ENCODE results near the gene MAMSTR. TPM values are rescaled to one million over a fixed set of nuclear protein-coding genes. Genes with fewer than 3 reads are reported as not detected.
A peak's percentile ranks its signal among the peaks of the same experiment; 100 is the strongest.
"Not testable (repeated sequence)": the region's sequence is repeated elsewhere in the genome, so short reads cannot be mapped to it uniquely, and the experiment has no call there.

The MAMSTR gene
- total RNA-seq, 1 donor from 2014 or later = 1.3 TPM

- no peaks in the 10 kb centered on the region for H3K9me3 Mint-ChIP-seq (ENCODE audit: unreplicated experiment)
- no peaks in the 10 kb centered on the region for H3K4me1 Mint-ChIP-seq (ENCODE audit: unreplicated experiment)
- TF ChIP-seq, protein P1, sequence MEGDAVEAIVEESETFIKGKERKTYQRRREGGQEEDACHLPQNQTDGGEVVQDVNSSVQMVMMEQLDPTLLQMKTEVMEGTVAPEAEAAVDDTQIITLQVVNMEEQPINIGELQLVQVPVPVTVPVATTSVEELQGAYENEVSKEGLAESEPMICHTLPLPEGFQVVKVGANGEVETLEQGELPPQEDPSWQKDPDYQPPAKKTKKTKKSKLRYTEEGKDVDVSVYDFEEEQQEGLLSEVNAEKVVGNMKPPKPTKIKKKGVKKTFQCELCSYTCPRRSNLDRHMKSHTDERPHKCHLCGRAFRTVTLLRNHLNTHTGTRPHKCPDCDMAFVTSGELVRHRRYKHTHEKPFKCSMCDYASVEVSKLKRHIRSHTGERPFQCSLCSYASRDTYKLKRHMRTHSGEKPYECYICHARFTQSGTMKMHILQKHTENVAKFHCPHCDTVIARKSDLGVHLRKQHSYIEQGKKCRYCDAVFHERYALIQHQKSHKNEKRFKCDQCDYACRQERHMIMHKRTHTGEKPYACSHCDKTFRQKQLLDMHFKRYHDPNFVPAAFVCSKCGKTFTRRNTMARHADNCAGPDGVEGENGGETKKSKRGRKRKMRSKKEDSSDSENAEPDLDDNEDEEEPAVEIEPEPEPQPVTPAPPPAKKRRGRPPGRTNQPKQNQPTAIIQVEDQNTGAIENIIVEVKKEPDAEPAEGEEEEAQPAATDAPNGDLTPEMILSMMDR (IDR thresholded peaks at IDR 0.05) = no peak
- no peak for DNase-seq (ENCODE audit: extremely low spot score, unreplicated experiment)
- H3K27ac Mint-ChIP-seq (ENCODE audit: unreplicated experiment) = no peak overlapping the region
- H3K4me3 Mint-ChIP-seq (ENCODE audit: unreplicated experiment) = no peak overlapping the region
- peaks cover 2% of the 10 kb centered on the region for H3K36me3 Mint-ChIP-seq (ENCODE audit: unreplicated experiment)
- H3K27me3 Mint-ChIP-seq (ENCODE audit: unreplicated experiment) = no peaks in the 10 kb centered on the region
Observed at GRCh38 chr19:48703316-48703715, 16.2 kb downstream of the MAMSTR start.

DNA sequence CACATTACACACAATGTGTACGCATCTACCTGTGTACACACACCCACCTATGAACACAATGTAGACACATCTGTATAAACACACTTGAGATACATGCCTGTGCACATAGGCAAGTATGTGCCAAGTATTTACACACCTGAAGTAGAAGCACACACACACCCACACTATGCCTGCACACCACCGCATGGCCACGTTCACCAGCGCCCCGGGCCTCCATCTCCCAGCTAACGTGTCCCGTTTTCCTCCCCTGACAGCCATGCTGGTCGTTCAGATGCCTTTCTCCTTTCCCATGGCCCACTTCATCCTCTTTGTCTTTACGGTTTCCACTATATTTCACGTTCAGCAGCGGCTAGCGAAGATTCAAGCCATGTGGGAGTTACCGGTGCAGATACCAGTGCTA is 16.8 kb downstream of the MAMSTR start:
- Mint-ChIP-seq H3K36me3 (ENCODE audit: unreplicated experiment) (peaks cover 2% of the 10 kb centered on the region), H3K4me3 (ENCODE audit: unreplicated experiment) (no peak overlapping the region)

DNA sequence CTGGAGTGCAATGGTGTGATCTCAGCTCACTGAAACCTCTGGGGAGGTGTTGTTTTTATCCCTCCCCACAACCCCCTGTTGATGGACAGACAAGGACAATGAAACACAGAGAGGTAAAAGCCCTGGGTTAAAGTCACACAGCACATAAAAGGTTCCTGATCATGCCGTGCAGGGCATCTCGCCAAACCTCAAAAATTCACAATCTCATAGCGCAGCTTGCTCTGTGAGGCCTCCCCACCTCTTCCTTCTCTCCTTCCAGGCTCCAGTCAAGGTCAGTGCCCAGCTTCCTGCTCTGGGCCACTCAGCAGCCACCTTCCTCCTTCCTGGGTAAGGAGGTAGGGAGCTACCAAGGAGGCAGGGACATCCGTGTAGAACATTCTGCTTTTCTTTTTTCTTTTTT is 21.5 kb downstream of the MAMSTR start:
- Mint-ChIP-seq H3K9me3 (ENCODE audit: unreplicated experiment) (no peaks in the 10 kb centered on the region), H3K4me1 (ENCODE audit: unreplicated experiment) (peaks cover 13% of the 10 kb centered on the region), H3K4me3 (ENCODE audit: unreplicated experiment) (no peak overlapping the region)

More for the DNA sequence above, 16.8 kb downstream of the MAMSTR start:
- H3K27me3 Mint-ChIP-seq (ENCODE audit: unreplicated experiment) = peaks cover 2% of the 10 kb centered on the region
- no peak for DNase-seq (ENCODE audit: extremely low spot score, unreplicated experiment)
- TF ChIP-seq, protein P1 (IDR thresholded peaks at IDR 0.05) = no peak
- H3K27ac Mint-ChIP-seq (ENCODE audit: unreplicated experiment) = no peak overlapping the region
- H3K4me1 Mint-ChIP-seq (ENCODE audit: unreplicated experiment) = peaks cover 4% of the 10 kb centered on the region
- no peaks in the 10 kb centered on the region for H3K9me3 Mint-ChIP-seq (ENCODE audit: unreplicated experiment)

GRCh38 chr19:48696353-48697010 is 23.0 kb downstream of the MAMSTR start:
- DNase-seq (ENCODE audit: extremely low spot score, unreplicated experiment) = no peak
- H3K36me3 Mint-ChIP-seq (ENCODE audit: unreplicated experiment) = no peaks in the 10 kb centered on the region

More for the DNA sequence above, 21.5 kb downstream of the MAMSTR start:
- TF ChIP-seq, protein P1 (IDR thresholded peaks at IDR 0.05) = no peak
- H3K36me3 Mint-ChIP-seq (ENCODE audit: unreplicated experiment) = peaks cover 2% of the 10 kb centered on the region
- peaks cover 7% of the 10 kb centered on the region for H3K27me3 Mint-ChIP-seq (ENCODE audit: unreplicated experiment)
- no peak for DNase-seq (ENCODE audit: extremely low spot score, unreplicated experiment)
- no peak overlapping the region for H3K27ac Mint-ChIP-seq (ENCODE audit: unreplicated experiment)

DNA sequence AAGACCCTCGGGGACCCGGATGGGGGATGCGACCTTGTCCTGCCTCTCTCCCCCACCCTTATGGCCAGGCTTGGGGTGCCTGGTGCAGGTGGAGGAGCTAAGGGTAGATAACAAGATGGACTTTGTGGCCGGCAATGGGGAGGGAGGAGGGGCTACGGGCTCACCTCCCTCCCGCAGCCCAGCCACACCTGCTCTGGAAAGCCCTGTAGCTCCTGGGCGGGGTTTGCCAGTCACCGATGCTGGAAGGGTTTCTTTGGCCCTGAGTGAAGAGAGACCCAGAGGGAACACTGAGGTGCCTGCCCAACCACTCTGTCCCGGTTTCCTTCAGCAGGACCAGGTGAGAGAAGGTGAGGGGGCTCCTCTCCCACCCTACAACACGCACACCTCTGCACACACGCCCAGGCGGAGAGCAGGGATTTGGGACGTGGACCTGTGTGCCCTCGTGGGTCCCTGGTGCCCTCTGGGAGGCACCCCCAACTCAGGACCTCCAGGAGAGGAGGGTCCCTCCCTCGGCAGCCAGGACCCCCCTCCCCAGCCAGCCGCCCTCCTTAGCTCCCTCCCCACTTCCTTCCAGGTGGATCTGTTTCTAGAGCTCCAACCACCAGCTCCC is 23.7 kb downstream of the MAMSTR start, which contains the start of gene FUT2:
Gene FUT2, plus strand, starts transcription at position 229 of the 610 bp plus-strand sequence. CDS start 6,986 bp downstream, outside the sequence.
- TF ChIP-seq, protein P1 (IDR thresholded peaks at IDR 0.05) = no peak
- Mint-ChIP-seq H3K4me3 (ENCODE audit: unreplicated experiment) (peak within 1 kb of the TSS; percentile 47), H3K27ac (ENCODE audit: unreplicated experiment) (peak within 1 kb of the TSS; percentile 9), H3K9me3 (ENCODE audit: unreplicated experiment) (no peaks in the 10 kb centered on the region), H3K36me3 (ENCODE audit: unreplicated experiment) (no peaks in the 10 kb centered on the region), H3K4me1 (ENCODE audit: unreplicated experiment) (peaks cover 13% of the 10 kb centered on the region), H3K27me3 (ENCODE audit: unreplicated experiment) (peaks cover 7% of the 10 kb centered on the region)
- no peak for DNase-seq (ENCODE audit: extremely low spot score, unreplicated experiment)

More at GRCh38 chr19:48696353-48697010, 23.0 kb downstream of the MAMSTR start:
- Mint-ChIP-seq H3K27me3 (ENCODE audit: unreplicated experiment) (peaks cover 7% of the 10 kb centered on the region), H3K4me3 (ENCODE audit: unreplicated experiment) (peak overlapping the region; percentile 47), H3K4me1 (ENCODE audit: unreplicated experiment) (peaks cover 13% of the 10 kb centered on the region), H3K9me3 (ENCODE audit: unreplicated experiment) (no peaks in the 10 kb centered on the region), H3K27ac (ENCODE audit: unreplicated experiment) (peak overlapping the region; percentile 9)
- TF ChIP-seq, protein P1 (IDR thresholded peaks at IDR 0.05) = no peak

DNA sequence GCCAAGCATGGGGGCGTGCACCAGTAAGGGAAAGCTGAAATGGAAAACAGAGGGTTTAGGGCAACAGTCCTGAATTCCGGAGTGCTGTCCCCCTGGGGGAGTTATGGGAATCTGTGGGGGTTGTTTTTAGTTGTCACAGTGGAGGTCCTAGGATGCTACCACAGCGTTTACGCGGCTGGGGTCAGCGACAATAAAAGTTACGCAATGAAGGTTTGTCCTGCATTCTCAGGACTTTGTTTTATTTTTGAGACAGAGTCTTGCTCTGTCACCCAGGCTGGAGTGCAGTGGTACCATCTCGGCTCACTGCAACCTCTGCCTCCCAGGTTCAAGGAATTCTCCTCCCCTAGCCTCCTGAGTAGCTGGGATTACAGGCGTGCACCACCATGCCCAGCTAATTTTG is 25.9 kb downstream of the MAMSTR start:
- H3K4me1 Mint-ChIP-seq (ENCODE audit: unreplicated experiment) = peaks cover 13% of the 10 kb centered on the region
- not testable (repeated sequence) for H3K27me3 Mint-ChIP-seq (ENCODE audit: unreplicated experiment); H3K27ac Mint-ChIP-seq (ENCODE audit: unreplicated experiment); H3K36me3 Mint-ChIP-seq (ENCODE audit: unreplicated experiment); H3K4me3 Mint-ChIP-seq (ENCODE audit: unreplicated experiment); H3K9me3 Mint-ChIP-seq (ENCODE audit: unreplicated experiment); DNase-seq (ENCODE audit: extremely low spot score, unreplicated experiment)

All from osteocyte (in vitro differentiated cells).